SK-N-SH (cell line): Measurements from ENCODE around the gene NTN1. TPM values are rescaled to one million over a fixed set of nuclear protein-coding genes. Genes with fewer than 3 reads are reported as not detected.

Source experiments
- CTCF ChIA-PET: fragments of 300-600, 350-600 bp; formaldehyde crosslinking; extraction: SDS; loops from one replicate; lab custom pipeline; 2021; lab: Yijun Ruan, JAX
- POLR2A ChIA-PET: fragments of 350-600 bp; sonication (Branson Sonifier 250); formaldehyde crosslinking; extraction: SDS; loops from one replicate; lab custom pipeline; 2020; ENCODE audit warnings: antibody characterized with exemption, inconsistent platforms; lab: Yijun Ruan, JAX
- DNase-seq: peaks from one replicate; pipeline ENCODE4 v3.0.0; 2012
- H2AFZ ChIP-seq: fragments of 200-600 bp; sonication (generic); 2 replicates; pipeline ENCODE4 v1.8.1; 2016; ENCODE audit warnings: antibody characterized with exemption, mild to moderate bottlenecking, low read depth
- H3F3A ChIP-seq: fragments of 200-600 bp; sonication (generic); replicated peaks from 2 replicates; pipeline ENCODE3; 2016; ENCODE audit warnings: antibody characterized with exemption, mild to moderate bottlenecking; ENCODE audit not compliant: insufficient read depth
- H3K27ac ChIP-seq, 2 experiments: fragments of 200-500 bp in 1 of 2; fragments of 200-600 bp in 1 of 2; sonication (Bioruptor generic) in 1 of 2; sonication (generic), shearing (Covaris generic) in 1 of 2; 2 replicates each; pipeline versions ENCODE4 v1.5.1 to v1.6.1; 2014 to 2016; ENCODE audit warnings: low read depth in 2 of 2, inconsistent platforms in 1 of 2, low read length in 1 of 2, mild to moderate bottlenecking in 1 of 2, mixed read lengths in 1 of 2
- H3K27me3 ChIP-seq: fragments of 200-600 bp; sonication (generic), shearing (Covaris generic); 2 replicates; pipeline ENCODE4 v1.6.1; 2016; ENCODE audit warnings: mixed run types; ENCODE audit not compliant: insufficient read depth
- H3K36me3 ChIP-seq, 2 experiments: fragments of 200-500 bp in 1 of 2; fragments of 200-600 bp in 1 of 2; sonication (Bioruptor generic) in 1 of 2; sonication (generic) in 1 of 2; replicated peaks in 1 of 2; 2 replicates each; pipeline versions ENCODE3 to v1.5.1; 2014 to 2016; ENCODE audit warnings: low read length in 1 of 2, mild to moderate bottlenecking in 1 of 2; ENCODE audit not compliant: insufficient read depth in 2 of 2, control insufficient read depth in 1 of 2
- H3K4me1 ChIP-seq, 2 experiments: fragments of 200-500 bp in 1 of 2; fragments of 200-600 bp in 1 of 2; sonication (Bioruptor generic) in 1 of 2; sonication (generic), shearing (Covaris generic) in 1 of 2; 2 replicates each; pipeline versions ENCODE4 v1.5.1 to v1.6.1; 2014 to 2016; ENCODE audit warnings: low read depth in 1 of 2, low read length in 1 of 2, mixed run types in 1 of 2; ENCODE audit not compliant: insufficient read depth in 2 of 2, control insufficient read depth in 1 of 2
- H3K4me2 ChIP-seq: fragments of 200-600 bp; sonication (generic), shearing (Covaris generic); 2 replicates; pipeline ENCODE4 v1.6.1; 2017; ENCODE audit warnings: mixed run types
- H3K4me3 ChIP-seq, 2 experiments: fragments of 200-500 bp in 1 of 2; fragments of 200-600 bp in 1 of 2; sonication (Bioruptor generic) in 1 of 2; sonication (generic), shearing (Covaris generic) in 1 of 2; 2 replicates each; pipeline versions ENCODE4 v1.5.1 to v1.8.1; 2014 to 2016; ENCODE audit warnings: low read depth in 2 of 2, inconsistent platforms in 1 of 2, low read length in 1 of 2, mild to moderate bottlenecking in 1 of 2, mixed read lengths in 1 of 2, moderate library complexity in 1 of 2
- H3K79me2 ChIP-seq: fragments of 200-600 bp; sonication (generic); 2 replicates; pipeline ENCODE4 v1.8.1; 2017; ENCODE audit warnings: mild to moderate bottlenecking; ENCODE audit not compliant: insufficient read depth
- H3K9ac ChIP-seq: fragments of 200-600 bp; sonication (generic); 2 replicates; pipeline ENCODE4 v1.6.1; 2017; ENCODE audit warnings: mixed run types
- H3K9me2 ChIP-seq: fragments of 200-600 bp; sonication (generic); 2 replicates; pipeline ENCODE4 v1.6.1; 2017; ENCODE audit warnings: mixed run types
- H3K9me3 ChIP-seq: fragments of 200-600 bp; sonication (generic); 2 replicates; pipeline ENCODE4 v1.6.1; 2017; ENCODE audit warnings: mixed run types, mild to moderate bottlenecking, moderate library complexity
- H4K20me1 ChIP-seq: fragments of 200-600 bp; sonication (generic); 2 replicates; pipeline ENCODE4 v1.6.1; 2017; ENCODE audit warnings: mild to moderate bottlenecking, mixed run types; ENCODE audit not compliant: insufficient read depth
- CTCF ChIP-seq: fragments of 200-600 bp; sonication (generic); IDR thresholded peaks from 2 replicates; pipeline ENCODE4 v1.6.1; 2017; ENCODE audit warnings: antibody characterized with exemption, mild to moderate bottlenecking, moderate library complexity
- ELF1 ChIP-seq: IDR thresholded peaks from 2 replicates; pipeline ENCODE4 v1.4.0; 2012
- FOXJ3 ChIP-seq: sonication (generic); formaldehyde crosslinking; IDR thresholded peaks from 2 replicates; pipeline ENCODE4 v1.5.1; 2020; ENCODE audit warnings: mild to moderate bottlenecking, missing genetic modification reagents
- FOXM1 ChIP-seq: IDR thresholded peaks from 2 replicates; pipeline ENCODE4 v1.4.0; 2012; ENCODE audit warnings: low read depth, mild to moderate bottlenecking
- JUND ChIP-seq: IDR thresholded peaks from 2 replicates; pipeline ENCODE4 v1.4.0; 2012
- MEF2A ChIP-seq: IDR thresholded peaks from 2 replicates; pipeline ENCODE4 v1.4.0; 2012; ENCODE audit warnings: low read depth, borderline replicate concordance
- NRF1 ChIP-seq: IDR thresholded peaks from 2 replicates; pipeline ENCODE4 v1.6.1; 2012; ENCODE audit warnings: low read depth, mild to moderate bottlenecking, low read length
- PBX3 ChIP-seq: IDR thresholded peaks from 2 replicates; pipeline ENCODE4; 2012
- RCOR1 ChIP-seq: fragments of 150-350 bp; IDR thresholded peaks from 2 replicates; pipeline ENCODE4 v1.6.1; 2017; ENCODE audit warnings: antibody characterized with exemption, low read length
- RFX5 ChIP-seq: IDR thresholded peaks from 2 replicates; pipeline ENCODE4 v1.6.1; 2012; ENCODE audit warnings: mild to moderate bottlenecking, improper control_type of control experiment, low read length
- RXRA ChIP-seq: IDR thresholded peaks from 2 replicates; pipeline ENCODE4 v1.4.0; 2012; ENCODE audit warnings: low read depth, mild to moderate bottlenecking, borderline replicate concordance
- TCF12 ChIP-seq: IDR thresholded peaks from 2 replicates; pipeline ENCODE4 v1.4.0; 2012
- TEAD4 ChIP-seq: IDR thresholded peaks from 2 replicates; pipeline ENCODE4 v1.4.0; 2012; ENCODE audit warnings: mild to moderate bottlenecking, borderline replicate concordance; ENCODE audit not compliant: insufficient read depth
- YY1 ChIP-seq: IDR thresholded peaks from 2 replicates; pipeline ENCODE4 v1.4.0; 2012; ENCODE audit warnings: low read depth, mild to moderate bottlenecking
- WGBS: methylation state at CpG from one replicate; pipeline ENCODE4 v1.1.6; 2017; ENCODE audit warnings: low lambda C conversion rate; 5-methylcytosine and 5-hydroxymethylcytosine counted together
- polyA plus RNA-seq, 3 experiments: library from polyadenylated mRNA; depleted of rRNA; stranded (reverse); fragments of >200 nt; gene quantifications; 2 replicates each; pipeline ENCODE4 v1.2.3, GENCODE V29; 2012
- TF ChIP-seq, protein P1 (sequence below): IDR thresholded peaks from 2 replicates; pipeline ENCODE4 v1.6.1; 2012; ENCODE audit warnings: mild to moderate bottlenecking, low read depth, low read length, moderate library complexity
- TF ChIP-seq, protein P2 (sequence below): fragments of 150-350 bp; IDR thresholded peaks from 2 replicates; pipeline ENCODE4 v1.6.1; 2016; ENCODE audit warnings: mild to moderate bottlenecking, low read depth, low read length

The NTN1 gene
- polyA plus RNA-seq, 1 of the 3 experiments (the other 2 are of a cell fraction) = 0.05 TPM

DNA sequence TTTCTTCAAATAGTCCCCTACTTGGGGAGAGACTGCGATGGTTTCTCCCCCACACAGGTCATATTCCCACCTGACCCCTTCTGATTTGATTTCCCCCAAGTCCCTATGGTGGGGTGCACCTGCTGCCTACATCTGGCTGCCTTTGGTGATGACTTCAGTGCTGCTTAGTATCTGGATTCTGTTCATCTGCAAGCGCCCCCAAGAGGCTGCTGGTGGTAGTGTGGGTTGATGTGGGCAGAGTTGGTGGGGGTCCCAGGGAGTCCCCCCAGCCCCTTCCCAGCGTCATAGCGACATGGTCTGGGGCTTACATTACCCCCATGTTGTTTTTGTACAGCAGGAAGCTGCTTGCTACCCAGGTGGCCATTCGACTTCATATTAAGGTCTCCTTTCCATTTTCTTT is 99.2 kb downstream of the NTN1 start:
- 13% methylated on average over 5 of the region's 5 CpGs for WGBS
- CTCF ChIA-PET = interaction anchor here (0.8 to 1.2 kb wide), 2 partner anchors 11 to 15 kb away, joined by 3 to 4 read pairs; no protein-coding TSS in a partner anchor
- no peak for TF ChIP-seq JUND
- peak; percentile 39 for TF ChIP-seq CTCF

GRCh38 chr17:9121186-9121820 is 100.0 kb downstream of the NTN1 start:
- ChIA-PET POLR2A (no interaction called here), CTCF (interaction anchor here (0.8 to 1.2 kb wide), 2 partner anchors 12 to 16 kb away, joined by 3 to 4 read pairs; no protein-coding TSS in a partner anchor)
- H2AFZ ChIP-seq = no peak overlapping the region
- DNase-seq = no peak
- no peak overlapping the region; a peak in 1 of 4 replicates for H3K4me3 ChIP-seq
- no peaks in the 10 kb centered on the region for H3K79me2 ChIP-seq
- H3K9me2 ChIP-seq = no peaks in the 10 kb centered on the region
- H3K27me3 ChIP-seq = no peaks in the 10 kb centered on the region
- H3K4me1 ChIP-seq = no peaks in the 10 kb centered on the region
- H3K36me3 ChIP-seq = no peaks in the 10 kb centered on the region
- H3K4me2 ChIP-seq = peak overlapping the region; percentile 47
- no peaks in the 10 kb centered on the region for H3K9me3 ChIP-seq
- H4K20me1 ChIP-seq = no peaks in the 10 kb centered on the region
- H3K27ac ChIP-seq = no peak overlapping the region
- H3F3A ChIP-seq = no peaks in the 10 kb centered on the region
- no peak overlapping the region for H3K9ac ChIP-seq
- WGBS = 25% methylated on average over 15 of the region's 15 CpGs
- TF ChIP-seq RCOR1 (no peak), TCF12 (no peak), RFX5 (no peak), RXRA (no peak), FOXM1 (no peak), YY1 (no peak), CTCF (no peak), FOXJ3 (no peak), MEF2A (no peak), NRF1 (no peak), PBX3 (no peak), ELF1 (no peak), TEAD4 (no peak)
- TF ChIP-seq, protein P1, sequence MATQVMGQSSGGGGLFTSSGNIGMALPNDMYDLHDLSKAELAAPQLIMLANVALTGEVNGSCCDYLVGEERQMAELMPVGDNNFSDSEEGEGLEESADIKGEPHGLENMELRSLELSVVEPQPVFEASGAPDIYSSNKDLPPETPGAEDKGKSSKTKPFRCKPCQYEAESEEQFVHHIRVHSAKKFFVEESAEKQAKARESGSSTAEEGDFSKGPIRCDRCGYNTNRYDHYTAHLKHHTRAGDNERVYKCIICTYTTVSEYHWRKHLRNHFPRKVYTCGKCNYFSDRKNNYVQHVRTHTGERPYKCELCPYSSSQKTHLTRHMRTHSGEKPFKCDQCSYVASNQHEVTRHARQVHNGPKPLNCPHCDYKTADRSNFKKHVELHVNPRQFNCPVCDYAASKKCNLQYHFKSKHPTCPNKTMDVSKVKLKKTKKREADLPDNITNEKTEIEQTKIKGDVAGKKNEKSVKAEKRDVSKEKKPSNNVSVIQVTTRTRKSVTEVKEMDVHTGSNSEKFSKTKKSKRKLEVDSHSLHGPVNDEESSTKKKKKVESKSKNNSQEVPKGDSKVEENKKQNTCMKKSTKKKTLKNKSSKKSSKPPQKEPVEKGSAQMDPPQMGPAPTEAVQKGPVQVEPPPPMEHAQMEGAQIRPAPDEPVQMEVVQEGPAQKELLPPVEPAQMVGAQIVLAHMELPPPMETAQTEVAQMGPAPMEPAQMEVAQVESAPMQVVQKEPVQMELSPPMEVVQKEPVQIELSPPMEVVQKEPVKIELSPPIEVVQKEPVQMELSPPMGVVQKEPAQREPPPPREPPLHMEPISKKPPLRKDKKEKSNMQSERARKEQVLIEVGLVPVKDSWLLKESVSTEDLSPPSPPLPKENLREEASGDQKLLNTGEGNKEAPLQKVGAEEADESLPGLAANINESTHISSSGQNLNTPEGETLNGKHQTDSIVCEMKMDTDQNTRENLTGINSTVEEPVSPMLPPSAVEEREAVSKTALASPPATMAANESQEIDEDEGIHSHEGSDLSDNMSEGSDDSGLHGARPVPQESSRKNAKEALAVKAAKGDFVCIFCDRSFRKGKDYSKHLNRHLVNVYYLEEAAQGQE = no peak
- TF ChIP-seq, protein P2, sequence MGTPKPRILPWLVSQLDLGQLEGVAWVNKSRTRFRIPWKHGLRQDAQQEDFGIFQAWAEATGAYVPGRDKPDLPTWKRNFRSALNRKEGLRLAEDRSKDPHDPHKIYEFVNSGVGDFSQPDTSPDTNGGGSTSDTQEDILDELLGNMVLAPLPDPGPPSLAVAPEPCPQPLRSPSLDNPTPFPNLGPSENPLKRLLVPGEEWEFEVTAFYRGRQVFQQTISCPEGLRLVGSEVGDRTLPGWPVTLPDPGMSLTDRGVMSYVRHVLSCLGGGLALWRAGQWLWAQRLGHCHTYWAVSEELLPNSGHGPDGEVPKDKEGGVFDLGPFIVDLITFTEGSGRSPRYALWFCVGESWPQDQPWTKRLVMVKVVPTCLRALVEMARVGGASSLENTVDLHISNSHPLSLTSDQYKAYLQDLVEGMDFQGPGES = no peak

More for the DNA sequence above, 99.2 kb downstream of the NTN1 start:
- Histone ChIP-seq H3K79me2 (no peaks in the 10 kb centered on the region), H4K20me1 (no peaks in the 10 kb centered on the region), H3K36me3 (no peaks in the 10 kb centered on the region), H2AFZ (no peak overlapping the region), H3K27me3 (no peaks in the 10 kb centered on the region), H3K4me1 (no peaks in the 10 kb centered on the region), H3F3A (no peaks in the 10 kb centered on the region), H3K9ac (no peak overlapping the region), H3K27ac (no peak overlapping the region), H3K4me2 (peak overlapping the region; percentile 47), H3K9me3 (no peaks in the 10 kb centered on the region), H3K4me3 (no peak overlapping the region), H3K9me2 (no peaks in the 10 kb centered on the region)
- no peak for DNase-seq
- POLR2A ChIA-PET = no interaction called here
